Measurements from ENCODE around the gene ZCCHC9. TPM values are rescaled to one million over a fixed set of nuclear protein-coding genes. Genes with fewer than 3 reads are reported as not detected.

The ZCCHC9 gene
- total and polyA plus RNA-seq, 2 of the 4 experiments (the other 2 are of a cell fraction): 20.4 to 24.6 TPM

- no peak for TF ChIP-seq USF2 (IDR thresholded peaks at IDR 0.05; ENCODE audit: low read depth, low read length)
- TF ChIP-seq NFE2L2 (IDR thresholded peaks at IDR 0.05; ENCODE audit: low read depth, low read length): no peak
- TF ChIP-seq MAZ (IDR thresholded peaks at IDR 0.05; ENCODE audit: borderline replicate concordance, low read depth, low read length): no peak
- Histone ChIP-seq H3K18ac (ENCODE audit: low read depth, low read length) (no peak overlapping the region), H2AK5ac (ENCODE audit: low read depth, low read length) (no peak overlapping the region), H4K91ac (ENCODE audit: insufficient read depth, low read depth, low read length) (no peak overlapping the region), H3K4me3 (ENCODE audit: insufficient read depth, low read depth, low read length) (no peak overlapping the region), H4K8ac (ENCODE audit: low read depth in 2 of 2, low read length in 2 of 2) (no peak overlapping the region), H3K27me3 (ENCODE audit: control insufficient read depth, insufficient read depth, low read length) (peaks cover 3% of the 10 kb centered on the region), H3K9me1 (ENCODE audit: insufficient read depth, low read length) (no peaks in the 10 kb centered on the region), H3K27ac (ENCODE audit: insufficient read depth, low read length) (no peak overlapping the region), H3K4me2 (ENCODE audit: low read depth, low read length) (no peak overlapping the region), H2AFZ (replicated peaks; ENCODE audit: low read length, poor library complexity) (no peak overlapping the region), H3K14ac (replicated peaks; ENCODE audit: low read depth, low read length) (no peak overlapping the region), H2BK5ac (ENCODE audit: low read depth, low read length, poor library complexity, severe bottlenecking) (no peak overlapping the region), H3K4me1 (ENCODE audit: control insufficient read depth, insufficient read depth, low read length) (no peaks in the 10 kb centered on the region; the same call in 1 of the 2 replicates), H3K23ac (ENCODE audit: low read depth, low read length) (no peak overlapping the region), H4K20me1 (ENCODE audit: insufficient read depth, low read length) (no peaks in the 10 kb centered on the region), H3K36me3 (ENCODE audit: control insufficient read depth, insufficient read depth, low read length) (no peaks in the 10 kb centered on the region), H2BK15ac (ENCODE audit: low read depth, low read length) (no peak overlapping the region), H2BK20ac (ENCODE audit: low read depth, low read length) (no peak overlapping the region), H3K9ac (ENCODE audit: low read depth, low read length) (no peak overlapping the region), H3K9me3 (ENCODE audit: control insufficient read depth, insufficient read depth, low read length) (no peaks in the 10 kb centered on the region), H3K79me1 (ENCODE audit: low read depth in 1 of 2, low read length in 2 of 2) (no peaks in the 10 kb centered on the region), H3K56ac (ENCODE audit: extremely low read depth, insufficient read depth, low read length) (no peak overlapping the region), H3K4ac (ENCODE audit: low read depth, low read length) (no peak overlapping the region), H2AK9ac (replicated peaks; ENCODE audit: low read depth, low read length, poor library complexity) (no peak overlapping the region), H2BK120ac (ENCODE audit: low read depth, low read length) (no peak overlapping the region), H4K5ac (ENCODE audit: low read depth, low read length) (no peak overlapping the region)
- 40% methylated on average over 1 of the region's 2 CpGs; no CpG with 5 or more reads in 1 of the 2 experiments for WGBS, 2 experiments (ENCODE audit: extremely low coverage in 2 of 2, insufficient read length in 1 of 2)
- in situ Hi-C loops (cut with MboI; ENCODE audit: low sequenced_read_pairs) (no loop called here), intact Hi-C loops (cut with micrococcal nuclease) (no loop called here), dilution Hi-C loops (cut with HindIII; ENCODE audit: low sequenced_read_pairs, unreplicated experiment) (no loop called here)
- DNase-seq (no peak), ATAC-seq (ENCODE audit: low read depth) (no peak)
- ChIA-PET POLR2A (ENCODE audit: unreplicated experiment) (no interaction called here), CTCF (no interaction called here)
- BruUV-seq (replicated peaks): no TSS peak
Measured at GRCh38 chr5:81354093-81354492, 52.7 kb downstream of the ZCCHC9 start.

Measured in IMR-90 (cell line).